ENCODE results near the gene CELF6.

- TF ChIP-seq CTCF (IDR thresholded peaks at IDR 0.05), result no peak
- TF ChIP-seq POLR2A (IDR thresholded peaks at IDR 0.05), result no peak
These were observed 48.1 kb downstream of the CELF6 start for GRCh38 chr15:72271895-72272212.

Data from gastroesophageal sphincter (tissue), 3 donors.